NCI-H128 (cell line): ENCODE results near the gene HOXA6.
A peak's percentile ranks its signal among the peaks of the same experiment; 100 is the strongest.

ENCODE experiments used
- DNase-seq: peaks from one replicate; lab custom pipeline; 2025; ENCODE audit not compliant: unreplicated experiment; lab: John Stamatoyannopoulos, UW

Gene HOXA6

DNA sequence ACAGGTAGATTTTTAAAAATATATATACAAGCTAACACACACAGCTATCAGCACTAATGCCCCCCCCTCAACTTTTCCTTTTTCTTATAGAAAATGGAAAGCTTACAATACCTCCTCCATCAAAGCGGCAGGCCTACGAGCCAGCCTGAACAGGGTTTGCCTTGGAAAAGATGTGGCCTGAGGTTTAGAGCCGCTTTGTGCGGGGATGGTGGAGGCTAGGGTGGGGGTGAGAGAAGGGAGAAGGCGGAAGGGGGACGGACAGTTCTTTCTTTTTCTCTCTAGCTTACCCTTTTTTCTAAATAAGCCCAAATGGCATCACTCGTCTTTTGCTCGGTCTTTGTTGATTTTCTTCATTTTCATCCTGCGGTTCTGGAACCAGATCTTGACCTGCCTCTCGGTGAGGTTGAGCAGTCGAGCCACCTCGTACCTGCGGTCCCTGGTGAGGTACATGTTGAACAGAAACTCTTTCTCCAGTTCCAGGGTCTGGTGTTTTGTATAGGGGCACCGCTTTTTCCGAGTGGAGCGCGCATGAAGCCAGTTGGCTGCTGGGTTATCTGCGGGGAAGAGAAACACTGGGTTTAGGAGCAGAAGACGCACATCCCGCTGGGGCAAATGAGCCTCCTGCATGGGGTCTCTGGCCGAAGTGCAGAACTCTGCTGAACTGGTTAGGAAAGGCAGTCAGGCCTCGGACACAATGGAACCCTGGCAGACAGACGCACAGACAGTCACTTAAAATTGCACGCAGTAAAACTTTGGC lies 15.9 kb upstream of the HOXA6 start:
- no peak for DNase-seq

DNA sequence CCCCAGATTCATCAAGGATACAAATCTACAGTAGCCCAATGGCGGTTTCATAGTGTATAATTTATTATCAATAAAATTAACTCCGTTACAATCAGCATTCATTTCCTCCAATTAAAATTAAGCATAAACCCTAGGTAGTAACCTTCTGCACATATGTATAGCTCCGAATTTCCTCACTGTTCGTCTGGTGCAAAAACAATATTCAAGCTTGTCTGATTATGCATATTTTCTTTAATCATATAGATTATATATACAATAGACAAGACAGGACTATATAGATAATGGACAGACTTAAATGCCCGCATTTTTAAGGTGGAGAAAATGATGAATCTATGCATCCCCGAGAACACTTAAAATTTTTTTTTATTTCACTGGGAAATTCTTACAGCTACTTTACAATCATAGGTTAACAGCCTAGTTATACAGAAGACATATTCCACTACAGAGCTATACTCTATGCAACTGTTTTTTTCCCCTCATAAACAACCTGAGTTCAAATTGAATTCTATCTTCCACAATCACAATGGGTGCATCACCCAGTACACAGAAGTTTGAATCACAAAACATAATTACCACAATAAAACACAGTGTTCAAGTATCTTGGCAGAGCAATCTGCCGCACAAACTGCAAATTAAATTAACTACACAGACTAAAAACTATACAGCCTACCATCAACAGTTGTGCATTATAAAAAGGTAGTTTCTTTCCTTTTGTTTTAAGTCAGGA lies 15.2 kb upstream of the HOXA6 start:
- DNase-seq, result no peak

DNA sequence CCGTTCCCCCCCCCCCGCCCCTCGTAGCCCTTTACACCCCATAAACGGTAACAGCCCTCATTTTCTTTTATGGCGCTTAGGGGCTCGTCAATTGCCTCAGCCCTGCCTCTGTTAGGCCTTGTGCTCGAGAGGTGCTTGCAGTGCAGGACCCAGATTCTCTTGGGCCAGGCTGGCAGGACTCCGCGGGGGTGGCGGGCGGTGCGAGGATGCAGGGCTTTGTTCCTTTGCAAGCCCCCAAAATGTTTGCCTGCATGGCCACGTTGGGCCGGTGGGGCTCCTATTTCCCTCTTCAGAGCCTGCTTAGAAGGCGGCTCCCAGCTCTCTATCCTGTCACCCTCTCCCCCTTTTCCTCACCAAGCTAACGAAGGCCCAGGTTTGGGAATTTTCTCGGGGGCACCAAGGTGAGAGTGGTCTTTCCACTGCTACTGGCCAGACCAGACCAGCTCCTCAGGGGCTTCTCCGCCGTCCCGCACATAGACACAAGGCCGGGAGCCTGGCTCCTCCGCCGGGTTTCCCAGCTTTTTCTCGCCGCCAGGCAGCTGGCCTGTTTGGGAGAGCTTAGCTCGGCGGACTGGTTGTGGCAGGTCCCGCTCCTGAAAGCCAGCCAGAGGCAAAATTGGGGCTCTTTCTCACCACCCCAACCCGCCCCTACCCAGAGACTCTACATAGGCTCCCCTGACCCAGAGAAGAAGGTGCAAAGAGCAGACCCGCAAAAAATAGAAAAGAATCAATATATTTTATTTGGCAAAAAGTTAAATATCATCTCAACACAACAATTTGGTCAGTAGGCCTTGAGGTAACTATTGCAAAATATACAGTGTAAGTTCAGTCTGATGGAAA lies 14.4 kb upstream of the HOXA6 start:
- no peak for DNase-seq

DNA sequence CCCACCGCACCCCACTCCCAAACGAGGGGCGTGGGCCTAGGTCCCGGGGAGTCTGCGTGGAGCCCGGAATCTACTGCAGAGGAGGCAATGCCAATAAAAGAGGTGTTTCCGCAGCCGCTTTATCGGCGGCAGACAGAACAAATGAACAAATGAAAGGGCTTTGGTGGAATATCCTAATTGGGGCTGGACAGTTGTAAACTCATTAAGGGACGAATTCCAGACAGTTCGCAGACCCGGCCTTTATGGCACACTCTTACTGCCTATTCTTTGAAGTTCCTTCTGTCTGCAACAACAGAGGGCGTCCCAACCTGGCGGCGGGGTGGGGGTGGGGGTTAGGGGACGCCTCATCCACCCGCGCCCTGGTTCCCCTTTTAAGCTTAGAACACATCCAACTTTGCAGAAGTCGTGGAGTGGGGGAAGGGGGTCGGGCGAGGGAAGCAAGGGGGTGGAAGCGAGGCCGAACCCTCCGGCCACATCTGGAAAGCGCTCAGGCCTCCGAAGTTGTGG lies 13.7 kb upstream of the HOXA6 start:
- no peak for DNase-seq

DNA sequence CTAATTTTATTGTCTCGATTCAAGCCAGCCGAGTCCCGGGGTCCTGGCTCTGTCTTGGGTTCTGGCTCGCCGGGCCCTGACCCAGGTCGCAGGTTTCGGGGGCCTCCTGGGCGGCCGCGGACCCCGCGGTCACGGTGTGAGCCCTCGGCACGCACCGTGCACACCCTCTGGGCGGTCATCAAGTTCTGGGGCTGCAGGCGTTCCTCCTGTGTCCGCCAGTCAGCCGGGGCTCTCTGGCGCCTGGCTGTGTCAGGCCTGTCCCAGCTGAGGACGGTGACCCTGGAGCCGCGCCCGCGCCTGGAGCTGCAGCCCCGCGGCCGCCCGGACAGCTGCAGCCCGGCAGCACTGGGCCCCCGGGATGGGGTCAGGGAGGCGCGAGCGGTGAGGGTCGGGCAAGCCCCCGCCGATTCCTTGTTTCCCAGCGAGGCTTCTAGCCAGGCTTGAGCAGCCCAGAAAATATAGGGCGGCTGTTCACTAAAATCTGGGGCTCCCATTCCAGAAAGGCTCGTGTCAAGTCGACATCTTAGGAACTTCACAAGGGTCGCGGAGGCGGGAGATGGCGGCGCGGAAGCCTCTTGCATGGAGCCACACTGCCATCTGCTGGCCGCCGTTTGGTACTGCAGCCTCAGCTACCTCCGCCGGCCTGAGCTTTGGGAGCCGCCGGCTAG lies 13.1 kb upstream of the HOXA6 start:
- DNase-seq, result peak; percentile 83

DNA sequence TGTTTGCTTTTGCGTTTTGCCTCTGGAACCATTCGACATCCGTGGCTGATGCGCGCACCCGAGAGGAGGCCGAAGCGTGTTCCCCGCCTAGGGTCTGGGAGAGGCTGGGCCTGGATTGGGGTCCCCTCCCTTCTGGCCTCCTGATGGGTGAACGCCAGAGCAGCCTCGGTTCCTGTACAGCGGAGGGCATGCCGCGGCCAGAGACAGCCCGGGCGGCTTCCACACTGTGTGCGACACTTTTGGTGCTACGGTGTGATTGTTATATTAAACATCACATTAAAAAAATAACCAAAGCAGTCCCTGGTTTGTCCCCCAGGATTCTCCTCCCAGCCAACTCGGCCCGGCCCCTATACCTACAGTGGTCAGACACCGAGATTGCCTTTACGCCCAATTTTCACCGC lies 12.6 kb upstream of the HOXA6 start:
- DNase-seq, result no peak

DNA sequence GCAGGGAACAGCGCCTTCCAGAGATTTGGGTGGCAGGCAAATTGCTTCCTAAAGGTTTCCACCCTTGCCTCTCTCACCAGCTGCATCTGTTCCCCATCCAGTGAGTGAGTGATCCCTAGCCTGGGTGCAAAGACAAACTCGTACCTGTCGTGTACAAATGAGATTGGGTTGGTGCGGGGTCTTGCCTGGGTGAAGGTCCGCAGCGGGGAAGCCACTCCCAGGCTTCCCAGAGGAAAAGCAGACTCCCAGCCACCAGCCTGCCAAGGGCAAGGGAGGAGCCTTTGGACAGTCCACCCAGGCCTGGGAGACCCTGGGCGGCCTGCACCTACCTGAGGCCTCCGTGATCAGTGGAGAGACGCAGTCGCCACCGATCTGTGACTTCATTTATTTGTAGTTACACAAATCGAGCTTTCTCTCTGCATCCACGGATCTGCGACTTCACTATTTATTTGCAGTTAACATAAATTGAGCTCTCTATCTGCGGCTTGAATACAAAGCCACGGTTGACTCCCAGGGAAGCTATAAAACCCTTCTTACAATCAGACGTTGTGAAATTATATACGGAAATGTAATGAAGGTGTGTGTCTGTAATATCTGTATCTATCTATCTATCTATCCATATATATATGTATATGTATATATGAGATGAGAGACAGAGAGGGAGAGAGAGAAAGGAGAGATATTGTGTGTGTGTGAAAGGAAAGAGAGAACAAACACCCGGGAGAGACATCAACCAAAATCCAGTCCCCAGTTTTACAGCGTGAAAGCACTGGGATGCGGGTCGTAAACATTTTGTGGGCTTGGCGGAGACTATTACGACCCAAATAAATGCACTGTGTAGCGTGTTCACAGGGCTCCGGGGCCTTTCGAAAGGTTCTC lies 11.9 kb upstream of the HOXA6 start:
- no peak for DNase-seq

DNA sequence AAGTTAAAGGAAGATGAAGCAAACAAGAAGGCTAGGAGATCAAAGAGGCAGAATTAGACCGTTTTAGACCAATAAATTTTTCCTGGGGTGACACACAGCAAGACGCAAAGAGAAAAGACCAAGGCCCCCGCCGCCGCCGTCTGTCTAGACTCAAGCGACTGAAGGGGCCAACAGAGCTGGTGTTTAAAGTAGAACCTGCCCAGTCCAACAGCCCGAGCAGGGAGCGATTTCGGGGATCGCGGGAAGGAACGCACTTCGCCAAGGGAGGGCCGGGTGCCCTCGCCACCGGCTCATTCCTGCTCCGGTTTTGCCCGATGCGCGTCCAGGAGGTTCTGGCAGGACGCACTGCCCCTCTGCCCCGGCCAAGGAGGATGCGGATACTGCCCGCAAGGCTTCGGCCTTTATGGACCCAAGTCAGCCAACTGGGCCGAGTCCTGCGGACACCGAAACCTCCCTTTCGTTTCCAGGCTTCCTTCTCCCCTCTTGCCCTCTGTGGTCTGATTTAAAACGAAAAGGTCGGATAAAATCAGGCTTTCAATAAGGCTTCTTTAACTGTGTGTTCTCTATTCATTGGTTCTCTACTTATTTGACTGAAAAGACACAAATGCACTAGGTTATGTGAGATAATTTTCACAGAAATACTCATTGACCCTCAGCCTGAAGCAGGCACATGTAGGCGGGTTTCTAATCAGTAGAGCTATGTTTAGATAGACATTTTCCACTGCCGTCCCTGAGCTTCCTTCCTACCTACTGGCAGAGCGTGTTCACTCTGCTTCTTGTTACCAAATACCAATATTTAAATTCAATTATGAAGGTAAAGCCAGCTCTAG lies 11.1 kb upstream of the HOXA6 start:
- no peak for DNase-seq

DNA sequence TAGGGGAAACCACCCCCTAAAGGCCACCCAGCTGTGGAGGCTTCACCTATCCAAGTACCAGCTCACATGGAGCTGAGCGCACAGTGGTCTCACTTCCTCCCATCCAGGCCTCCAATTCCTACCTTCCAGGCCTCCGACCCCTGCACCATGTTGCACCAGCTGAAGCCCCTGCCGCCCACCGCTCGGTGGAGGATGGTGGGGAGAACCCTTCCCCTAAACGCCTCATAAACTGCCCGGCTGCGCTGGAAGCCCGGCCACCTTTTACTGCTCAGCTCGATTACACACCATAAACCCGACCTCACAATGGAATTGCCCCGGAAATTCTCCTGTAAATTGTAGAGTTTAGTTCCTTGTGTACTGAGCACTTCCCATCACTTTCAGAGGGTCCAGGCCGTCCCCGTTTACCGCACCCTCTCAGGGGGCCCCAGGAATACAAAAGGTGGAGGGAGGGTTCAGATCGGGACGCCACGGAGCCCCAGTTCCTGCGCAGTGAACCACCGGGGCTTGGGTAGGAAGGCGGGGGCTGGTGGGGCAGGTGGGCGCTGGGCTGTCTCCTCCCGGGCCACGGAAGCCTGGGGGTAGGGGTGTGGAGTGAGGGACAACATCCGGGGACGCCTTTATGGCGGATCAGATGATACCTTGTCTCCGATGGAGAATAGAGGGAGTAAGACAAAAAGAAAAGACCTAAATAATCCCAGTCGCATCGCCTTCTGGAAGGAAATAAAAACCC lies 10.3 kb upstream of the HOXA6 start:
- no peak for DNase-seq

DNA sequence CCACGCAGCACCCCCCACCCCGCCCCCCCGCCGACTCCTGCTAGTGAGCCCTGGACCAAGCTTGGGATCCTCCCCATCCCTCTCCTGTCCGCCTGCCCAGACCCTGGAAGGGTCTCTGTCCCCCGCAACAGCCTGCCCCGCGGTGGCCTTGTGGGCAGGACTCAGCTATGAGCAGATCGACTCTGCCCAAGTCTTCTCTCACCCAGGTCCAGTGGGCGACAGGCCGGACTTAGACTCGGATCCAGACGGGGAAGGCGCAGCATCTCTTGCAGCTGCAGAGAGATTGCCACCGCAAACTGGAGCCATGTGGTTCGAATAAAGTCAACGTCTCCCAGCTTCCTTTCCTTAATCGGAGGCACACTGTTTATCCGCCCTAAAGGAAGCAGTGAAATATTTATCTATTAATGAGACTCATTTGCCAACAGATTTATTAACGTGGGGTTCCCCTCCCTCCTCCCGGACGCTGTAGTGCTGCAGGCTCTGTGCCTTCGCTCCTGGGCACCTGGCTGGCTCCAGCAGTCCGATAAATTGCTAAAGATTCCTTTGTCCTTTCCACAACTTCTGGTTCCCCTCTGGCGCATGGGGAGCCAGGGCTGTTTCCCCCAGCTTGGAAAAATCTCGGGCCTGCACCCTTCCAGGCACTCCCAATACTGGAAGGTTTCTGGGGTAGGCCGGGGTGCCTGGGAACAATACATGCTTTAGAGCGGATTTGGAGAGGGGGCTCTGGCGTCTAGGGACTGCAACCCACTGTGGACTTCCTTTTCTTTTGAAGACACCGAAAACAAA lies 9.5 kb upstream of the HOXA6 start:
- no peak for DNase-seq

DNA sequence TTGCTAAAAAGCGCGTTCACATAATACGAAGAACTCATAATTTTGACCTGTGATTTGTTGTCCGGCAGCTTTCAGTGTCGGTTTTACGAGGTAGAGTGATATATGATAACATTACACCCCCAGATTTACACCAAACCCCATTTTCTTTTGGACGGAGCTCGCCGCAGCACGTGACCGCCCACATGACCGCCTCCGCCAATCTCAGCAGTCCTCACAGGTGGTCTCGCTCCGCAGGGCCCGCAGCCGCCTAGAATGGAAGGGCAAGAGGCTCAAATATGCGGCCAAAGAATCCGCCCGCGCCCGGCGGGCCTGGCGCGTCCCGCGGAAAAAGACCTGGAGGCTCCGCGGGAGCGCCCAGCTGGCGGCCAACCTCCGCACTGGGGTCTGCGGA lies 8.9 kb upstream of the HOXA6 start, which contains the start of gene HOXA7:
Gene HOXA7, minus strand, starts transcription at position 168 of the 391 bp plus-strand sequence. Its CDS starts 130 bp downstream, at position 38.
- no peak for DNase-seq

DNA sequence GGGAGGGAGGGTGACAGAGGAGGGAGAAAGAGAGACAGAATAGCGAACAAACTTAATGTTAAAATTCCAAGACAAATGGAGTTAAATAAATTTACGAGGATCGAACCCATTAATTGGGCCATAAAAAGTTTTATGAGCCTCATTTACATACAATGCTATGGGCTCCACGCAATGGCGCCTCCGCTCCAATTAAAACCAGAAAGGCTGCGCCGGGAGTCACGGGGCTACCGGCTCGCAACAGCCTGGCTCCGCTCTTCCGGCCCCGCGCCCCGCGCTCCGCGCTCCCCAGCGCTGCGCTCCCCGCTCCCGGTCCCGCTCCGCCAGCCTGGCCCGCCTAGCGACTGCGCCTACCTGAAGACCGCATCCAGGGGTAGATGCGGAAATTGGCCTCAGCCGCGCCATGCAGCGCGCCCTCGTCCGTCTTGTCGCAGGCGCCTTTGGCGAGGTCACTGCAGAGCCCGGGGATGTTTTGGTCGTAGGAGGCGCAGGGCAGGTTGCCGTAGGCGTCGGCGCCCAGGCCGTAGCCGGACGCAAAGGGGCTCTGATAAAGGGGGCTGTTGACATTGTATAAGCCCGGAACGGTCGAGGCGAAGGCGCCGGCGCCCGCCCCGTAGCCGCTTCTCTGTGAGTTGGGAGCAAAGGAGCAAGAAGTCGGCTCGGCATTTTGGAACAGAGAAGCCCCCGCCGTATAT lies 8.4 kb upstream of the HOXA6 start:
- DNase-seq, result no peak

DNA sequence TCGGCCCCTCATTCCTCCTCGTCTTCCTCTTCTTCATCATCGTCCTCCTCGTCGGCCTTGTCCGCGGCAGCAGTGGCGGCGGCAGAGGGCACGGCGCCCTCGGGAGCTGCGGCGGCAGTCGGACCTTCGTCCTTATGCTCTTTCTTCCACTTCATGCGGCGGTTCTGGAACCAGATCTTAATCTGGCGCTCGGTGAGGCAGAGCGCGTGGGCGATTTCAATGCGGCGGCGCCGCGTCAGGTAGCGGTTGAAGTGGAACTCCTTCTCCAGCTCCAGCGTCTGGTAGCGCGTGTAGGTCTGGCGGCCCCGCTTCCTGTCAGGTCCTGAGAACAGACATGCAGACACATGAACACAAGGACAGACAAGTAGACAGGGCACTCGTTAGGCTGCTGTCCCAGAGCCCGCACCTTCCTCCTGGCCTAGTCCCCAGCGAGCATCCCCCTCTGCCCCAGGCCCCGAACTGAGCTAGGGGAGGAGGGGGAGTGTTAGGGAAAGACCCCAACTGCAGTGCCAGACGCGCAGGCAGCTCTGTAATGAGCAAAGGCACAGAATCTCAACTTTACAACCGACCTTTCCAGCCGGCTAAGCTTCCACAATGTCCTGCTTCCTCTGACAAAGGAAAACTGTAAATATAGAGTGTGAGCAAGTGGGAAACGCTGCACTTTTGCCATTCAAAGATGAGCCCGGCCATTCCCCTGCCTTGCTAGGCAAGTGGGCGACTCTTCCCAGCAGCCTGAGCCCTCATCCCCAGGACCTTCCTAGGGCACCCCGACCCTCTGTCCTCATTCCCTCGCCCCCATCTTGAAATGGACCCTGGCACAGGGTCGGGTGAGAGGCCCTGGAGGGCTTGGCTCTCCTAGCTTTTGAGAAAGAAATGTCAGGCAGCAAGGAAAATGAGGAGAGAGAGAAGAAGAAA lies 7.6 kb upstream of the HOXA6 start:
- no peak for DNase-seq

DNA sequence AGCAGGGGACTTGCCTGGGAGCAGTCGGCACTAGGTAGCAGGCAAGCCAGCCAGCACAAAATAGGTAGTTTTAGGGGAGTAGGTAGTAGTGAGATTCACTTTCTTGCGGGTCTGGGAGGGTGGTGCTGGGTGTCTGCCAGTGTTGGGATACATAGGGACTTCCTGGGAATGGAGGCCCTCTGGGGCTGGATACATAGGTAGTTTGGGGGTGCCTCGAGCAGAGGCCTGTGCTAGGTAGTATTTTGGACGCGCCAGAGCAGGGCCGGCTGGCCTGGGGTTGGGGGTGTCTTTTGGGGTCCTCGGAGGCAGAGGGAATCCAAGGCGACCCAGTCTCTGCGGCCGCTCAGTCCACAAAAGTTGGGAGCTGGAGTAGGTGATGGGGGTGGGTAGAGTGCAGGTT lies 6.8 kb upstream of the HOXA6 start:
- DNase-seq, result no peak

DNA sequence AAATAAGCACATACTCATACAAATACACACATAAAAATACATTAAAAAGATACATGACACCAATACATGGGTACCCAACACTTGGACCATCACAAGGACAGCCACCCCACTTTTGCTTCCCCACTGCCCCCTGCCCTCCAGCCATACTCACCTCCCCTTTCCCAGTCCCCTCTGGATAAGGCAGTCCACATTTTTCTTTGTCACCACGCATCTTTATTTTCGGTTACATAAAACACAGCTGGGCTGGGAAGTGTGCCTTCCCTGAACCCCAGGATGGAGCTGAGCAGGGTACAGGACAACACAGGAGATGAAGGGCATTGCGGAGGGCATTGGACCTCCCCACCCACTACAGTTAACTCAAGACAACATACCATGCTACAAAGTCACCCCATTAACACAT lies 6.0 kb upstream of the HOXA6 start:
- no peak for DNase-seq

DNA sequence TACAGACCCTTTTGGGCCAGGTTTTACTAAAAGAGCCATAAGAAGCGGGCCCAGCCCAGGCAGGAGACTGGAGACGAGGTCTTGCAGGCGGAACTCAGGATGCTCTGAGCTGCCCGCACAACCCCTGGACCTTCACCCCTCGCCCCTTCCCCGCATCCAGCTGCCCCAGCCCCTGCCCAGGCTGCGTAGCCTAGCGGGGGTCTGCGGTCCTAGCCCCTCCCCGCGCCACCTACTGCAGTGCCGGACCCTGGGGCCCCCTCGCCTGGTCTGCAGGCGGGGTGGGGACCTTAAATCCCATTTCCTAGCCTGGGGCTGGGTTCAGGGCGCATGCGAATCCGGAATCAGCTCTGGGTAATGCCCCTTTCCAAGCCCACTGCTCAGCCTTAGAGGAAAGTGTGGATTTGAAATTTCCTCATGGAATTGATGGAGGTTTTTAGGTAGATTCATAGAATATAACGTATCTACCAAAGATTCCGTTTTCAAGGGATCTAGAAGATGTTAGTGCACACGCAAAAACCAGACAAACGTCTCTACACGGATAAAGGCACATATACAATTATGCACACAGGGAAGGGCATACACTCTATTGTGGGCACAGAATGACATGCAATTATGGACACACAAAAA lies 5.4 kb upstream of the HOXA6 start:
- no peak for DNase-seq
